Glutamatergic neuron (in vitro differentiated cells): ENCODE results near the gene TSPAN18. TPM values are rescaled to one million over a fixed set of nuclear protein-coding genes. Genes with fewer than 3 reads are reported as not detected.

Experiments
- DNase-seq: peaks from one replicate; pipeline ENCODE4 v3.0.0; 2022
- H3K27ac Mint-ChIP-seq: one replicate; pipeline ENCODE4 v1.8.0; 2020; ENCODE audit warnings: mild to moderate bottlenecking, mixed read lengths, inconsistent platforms; ENCODE audit not compliant: unreplicated experiment
- H3K27me3 Mint-ChIP-seq: one replicate; pipeline ENCODE4 v1.8.0; 2020; ENCODE audit warnings: mild to moderate bottlenecking, moderate library complexity, mixed read lengths, inconsistent platforms; ENCODE audit not compliant: unreplicated experiment
- H3K36me3 Mint-ChIP-seq: one replicate; pipeline ENCODE4 v1.8.0; 2020; ENCODE audit warnings: mild to moderate bottlenecking, mixed read lengths, inconsistent platforms; ENCODE audit not compliant: unreplicated experiment
- H3K4me1 Mint-ChIP-seq: one replicate; pipeline ENCODE4 v1.8.0; 2020; ENCODE audit warnings: mild to moderate bottlenecking, low read depth, mixed read lengths, inconsistent platforms; ENCODE audit not compliant: unreplicated experiment
- H3K4me3 Mint-ChIP-seq: one replicate; pipeline ENCODE4 v1.8.0; 2020; ENCODE audit warnings: mild to moderate bottlenecking, mixed read lengths, inconsistent platforms; ENCODE audit not compliant: unreplicated experiment
- H3K9me3 Mint-ChIP-seq: one replicate; pipeline ENCODE4 v1.8.0; 2020; ENCODE audit warnings: mild to moderate bottlenecking, moderate library complexity, mixed read lengths, inconsistent platforms; ENCODE audit not compliant: unreplicated experiment
- CTCF ChIP-seq: fragments of 200-600 bp; sonication (generic); IDR thresholded peaks from one replicate; pipeline ENCODE4 v1.5.0; 2021; ENCODE audit not compliant: partially characterized antibody, unreplicated experiment
- total RNA-seq: library from RNA; stranded (reverse); fragmentation: NEBNext Ultra II Directional; extraction: Animal tissue kit (Norgen Biotek cat#: 25700); gene quantifications from one replicate; pipeline ENCODE4 v1.2.1, GENCODE V29; 2021; ENCODE audit not compliant: unreplicated experiment

TSPAN18 gene
- total RNA-seq, 1 donor from 2014 or later, result 80.4 TPM

- no peak overlapping the region for H3K4me3 Mint-ChIP-seq
- no peaks in the 10 kb centered on the region for H3K36me3 Mint-ChIP-seq
- H3K27me3 Mint-ChIP-seq, result peaks cover 12% of the 10 kb centered on the region
- no peak overlapping the region for H3K27ac Mint-ChIP-seq
- no peak for TF ChIP-seq CTCF
- H3K4me1 Mint-ChIP-seq, result peaks cover 53% of the 10 kb centered on the region
- no peak for DNase-seq
- peaks cover 12% of the 10 kb centered on the region for H3K9me3 Mint-ChIP-seq
These were observed 61.2 kb downstream of the TSPAN18 start for GRCh38 chr11:44787981-44788380.

GRCh38 chr11:44788536-44789261 is 61.9 kb downstream of the TSPAN18 start:
- no peak overlapping the region for H3K27ac Mint-ChIP-seq
- DNase-seq, result no peak
- H3K4me3 Mint-ChIP-seq, result no peak overlapping the region

DNA sequence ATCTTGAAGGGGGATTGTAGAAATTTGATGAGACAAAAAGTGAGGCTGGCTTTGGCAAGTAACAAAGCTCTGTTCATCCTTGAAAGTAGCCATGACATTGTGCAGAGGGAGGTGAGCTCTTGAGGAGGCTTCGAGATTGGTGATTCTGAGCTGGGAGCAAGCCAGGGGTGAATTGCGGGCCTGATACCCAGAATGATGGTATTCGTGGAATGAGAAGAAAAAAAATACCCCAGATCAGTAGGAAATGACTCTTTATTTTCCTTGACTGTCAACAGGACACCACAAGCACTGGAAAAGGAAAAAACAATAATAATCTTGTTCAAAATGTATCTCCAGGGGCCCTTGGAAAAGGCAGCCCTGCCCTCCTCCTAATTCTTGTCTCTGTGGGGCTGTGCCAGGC is 62.7 kb downstream of the TSPAN18 start:
- DNase-seq, result no peak
- Mint-ChIP-seq H3K27ac (no peak overlapping the region), H3K27me3 (peaks cover 12% of the 10 kb centered on the region), H3K9me3 (peaks cover 11% of the 10 kb centered on the region), H3K36me3 (no peaks in the 10 kb centered on the region), H3K4me1 (peaks cover 50% of the 10 kb centered on the region), H3K4me3 (no peak overlapping the region)
- no peak for TF ChIP-seq CTCF

More at GRCh38 chr11:44788536-44789261, 61.9 kb downstream of the TSPAN18 start:
- Mint-ChIP-seq H3K9me3 (peaks cover 14% of the 10 kb centered on the region), H3K27me3 (peaks cover 12% of the 10 kb centered on the region), H3K4me1 (peaks cover 55% of the 10 kb centered on the region), H3K36me3 (no peaks in the 10 kb centered on the region)
- TF ChIP-seq CTCF, result no peak

DNA sequence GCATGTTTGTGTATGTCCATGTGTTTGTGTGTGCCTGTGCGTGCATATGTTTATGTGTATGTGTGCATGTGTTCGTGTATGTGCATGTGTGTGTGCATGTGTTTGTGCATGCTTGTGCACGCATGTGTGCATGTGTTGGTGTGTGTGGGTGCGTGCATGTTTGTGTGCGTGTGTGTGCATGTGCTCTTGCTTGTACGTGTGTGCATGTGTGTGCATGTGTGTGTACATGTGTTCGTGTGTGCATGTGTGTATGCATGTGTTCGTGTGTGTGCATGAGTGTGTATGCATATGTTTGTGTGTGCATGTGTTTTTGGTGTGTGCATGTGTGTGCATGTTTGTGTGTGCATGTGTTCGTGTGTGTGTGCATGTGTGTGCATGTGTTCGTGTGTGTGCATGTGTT is 63.4 kb downstream of the TSPAN18 start:
- no peak for TF ChIP-seq CTCF
- peak overlapping the region; percentile 28 for H3K27ac Mint-ChIP-seq
- no peak overlapping the region for H3K4me3 Mint-ChIP-seq
- peaks cover 44% of the 10 kb centered on the region for H3K4me1 Mint-ChIP-seq
- H3K36me3 Mint-ChIP-seq, result no peaks in the 10 kb centered on the region
- peaks cover 11% of the 10 kb centered on the region for H3K9me3 Mint-ChIP-seq
- DNase-seq, result no peak
- peaks cover 12% of the 10 kb centered on the region for H3K27me3 Mint-ChIP-seq

DNA sequence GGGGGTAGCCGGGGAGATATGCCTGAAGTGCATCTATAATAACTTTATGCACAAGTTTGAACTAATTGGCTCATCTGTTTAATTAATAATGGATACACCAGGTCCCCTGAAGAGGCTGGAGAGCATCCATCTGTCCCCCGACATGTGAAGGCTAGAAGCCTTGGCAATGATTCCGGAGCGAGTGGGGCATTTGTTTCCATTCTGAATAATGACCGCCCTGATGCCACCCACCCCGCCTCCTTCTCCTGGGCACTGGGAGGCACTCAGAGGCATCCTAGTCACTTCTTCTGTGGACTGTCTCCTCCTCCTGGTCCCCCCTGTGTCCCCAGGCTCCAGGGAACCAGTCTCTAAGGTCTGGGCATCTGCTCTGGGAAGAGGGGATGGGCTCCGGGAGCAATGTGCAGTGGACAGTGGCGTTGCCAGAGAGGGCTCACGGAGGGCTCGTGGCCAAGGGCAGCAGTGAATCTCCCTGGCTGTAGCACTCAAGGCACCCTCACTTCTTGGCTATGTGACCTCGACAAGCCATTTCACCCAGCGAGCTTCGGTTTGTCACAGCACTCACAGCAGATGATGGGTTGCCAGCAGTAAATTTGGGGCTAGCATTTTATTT is 64.7 kb downstream of the TSPAN18 start:
- TF ChIP-seq CTCF, result no peak
- Mint-ChIP-seq H3K4me1 (peaks cover 39% of the 10 kb centered on the region), H3K27ac (no peak overlapping the region), H3K9me3 (peaks cover 11% of the 10 kb centered on the region), H3K4me3 (no peak overlapping the region), H3K27me3 (peaks cover 12% of the 10 kb centered on the region), H3K36me3 (no peaks in the 10 kb centered on the region)
- DNase-seq, result no peak
